Progenitor cell of endocrine pancreas (in vitro differentiated cells): Measurements from ENCODE around the gene PIH1D2. TPM values are rescaled to one million over a fixed set of nuclear protein-coding genes. Genes with fewer than 3 reads are reported as not detected.

Experiments used
- DNase-seq: peaks from one replicate; pipeline ENCODE4 v3.0.0; 2021; ENCODE audit warnings: low spot score; ENCODE audit not compliant: unreplicated experiment
- H3K27ac Mint-ChIP-seq: 2 replicates; pipeline ENCODE4 v1.8.0; 2021; ENCODE audit warnings: mild to moderate bottlenecking, moderate library complexity, mixed read lengths
- H3K27me3 Mint-ChIP-seq: 2 replicates; pipeline ENCODE4 v1.8.0; 2021; ENCODE audit warnings: mixed read lengths
- H3K36me3 Mint-ChIP-seq: 2 replicates; pipeline ENCODE4 v1.8.0; 2022; ENCODE audit warnings: mixed read lengths; ENCODE audit not compliant: insufficient read depth
- H3K4me1 Mint-ChIP-seq: 2 replicates; pipeline ENCODE4 v1.8.0; 2021; ENCODE audit warnings: low read depth, mixed read lengths
- H3K4me3 Mint-ChIP-seq: 2 replicates; pipeline ENCODE4 v1.8.0; 2021; ENCODE audit warnings: low read depth, mild to moderate bottlenecking, moderate library complexity, mixed read lengths
- H3K9me3 Mint-ChIP-seq: 2 replicates; pipeline ENCODE4 v1.8.0; 2021; ENCODE audit warnings: low read depth, mixed read lengths
- long read RNA-seq: library from polyadenylated mRNA; unstranded; transcript quantifications from one replicate; pipeline ENCODE4 v2.0.0, GENCODE V29; 2020
- total RNA-seq: library from RNA; stranded (reverse); gene quantifications from 2 replicates; pipeline ENCODE4 v1.2.1, GENCODE V29; 2021
- TF ChIP-seq, protein P1 (sequence below): fragments of 200-600 bp; sonication (generic); IDR thresholded peaks from one replicate; pipeline ENCODE4 v1.5.0; 2021; ENCODE audit warnings: antibody characterized with exemption, mild to moderate bottlenecking; ENCODE audit not compliant: unreplicated experiment

The PIH1D2 gene, protein sequence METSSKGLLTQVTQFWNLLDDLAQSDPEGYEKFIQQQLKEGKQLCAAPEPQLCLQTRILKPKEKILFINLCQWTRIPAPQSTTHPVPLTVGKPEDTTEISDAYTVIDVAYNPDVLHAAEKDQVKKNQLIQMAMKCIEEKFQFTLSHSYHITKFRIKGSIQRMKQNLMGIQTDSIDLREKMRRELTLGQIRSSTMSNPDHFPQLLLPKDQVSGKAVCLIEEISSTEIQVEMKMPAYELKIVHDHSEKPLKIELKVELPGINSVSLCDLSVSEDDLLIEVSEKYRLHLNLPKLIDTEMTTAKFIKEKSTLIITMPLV
- total RNA-seq, result 4.9 and 6.2 TPM in 2 replicates
- long read RNA-seq, partial matches to known transcripts, result 2 of 9 reads
- long read RNA-seq, other reads (novel, unspliced or antisense), result 3 of 9 reads

DNA sequence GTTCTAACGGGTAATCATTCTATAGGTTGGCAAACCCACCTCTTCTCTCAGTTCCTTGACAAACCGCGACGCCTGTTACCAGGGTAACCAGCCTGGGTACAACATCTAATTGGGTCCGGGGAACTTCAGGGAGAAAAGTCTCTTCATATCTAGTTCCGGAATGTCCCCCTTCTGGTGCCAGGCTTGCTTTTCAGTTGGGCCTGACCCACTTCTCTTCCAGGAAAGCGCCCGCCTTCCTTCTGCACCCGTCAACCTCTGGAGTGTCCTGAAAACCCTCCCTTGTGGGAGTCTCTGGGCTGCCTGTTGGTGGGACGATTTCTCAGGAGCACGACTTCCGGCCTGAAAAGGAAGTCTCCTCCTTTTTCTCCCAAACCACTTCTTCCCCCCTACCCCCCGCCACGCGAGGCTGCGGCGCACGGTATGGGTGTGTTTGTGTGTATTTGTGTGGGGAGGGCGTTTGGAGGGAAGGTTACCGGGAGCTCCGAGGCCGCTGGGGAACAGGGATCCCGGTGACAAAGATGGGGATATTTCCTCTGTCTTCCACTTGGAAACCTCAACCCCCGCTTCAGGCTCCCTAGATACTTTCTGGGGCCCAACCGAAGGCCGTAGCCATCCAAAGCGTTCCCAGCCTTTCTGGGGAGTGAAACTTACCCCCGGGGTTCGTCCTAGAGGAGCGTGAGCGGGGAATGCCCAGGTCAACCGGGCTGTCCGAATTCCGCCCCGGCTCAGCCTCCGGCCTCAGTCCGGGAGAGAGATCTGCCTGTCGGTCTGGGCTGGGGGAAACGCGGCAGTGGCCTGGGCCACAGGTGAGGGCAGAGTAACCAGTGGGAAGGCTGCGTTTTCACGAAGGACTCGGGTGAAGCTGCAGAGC is at the start of gene PIH1D2, which contains the start of gene NKAPD1:
Gene PIH1D2, minus strand, starts transcription at position 77 of the 871 bp plus-strand sequence. CDS start 843 bp downstream, outside the sequence.
Gene NKAPD1, plus strand, starts transcription at position 359 of the 871 bp plus-strand sequence. CDS start 1,276 bp downstream, outside the sequence.
- peak within 1 kb of the TSS; percentile 94 for H3K4me3 Mint-ChIP-seq
- H3K27ac Mint-ChIP-seq, result peak within 1 kb of the TSS; percentile 99
- H3K4me1 Mint-ChIP-seq, result peaks cover 19% of the 10 kb centered on the region
- H3K27me3 Mint-ChIP-seq, result no peaks in the 10 kb centered on the region
- H3K36me3 Mint-ChIP-seq, result peaks cover 5% of the 10 kb centered on the region
- no peaks in the 10 kb centered on the region for H3K9me3 Mint-ChIP-seq
- TF ChIP-seq, protein P1, sequence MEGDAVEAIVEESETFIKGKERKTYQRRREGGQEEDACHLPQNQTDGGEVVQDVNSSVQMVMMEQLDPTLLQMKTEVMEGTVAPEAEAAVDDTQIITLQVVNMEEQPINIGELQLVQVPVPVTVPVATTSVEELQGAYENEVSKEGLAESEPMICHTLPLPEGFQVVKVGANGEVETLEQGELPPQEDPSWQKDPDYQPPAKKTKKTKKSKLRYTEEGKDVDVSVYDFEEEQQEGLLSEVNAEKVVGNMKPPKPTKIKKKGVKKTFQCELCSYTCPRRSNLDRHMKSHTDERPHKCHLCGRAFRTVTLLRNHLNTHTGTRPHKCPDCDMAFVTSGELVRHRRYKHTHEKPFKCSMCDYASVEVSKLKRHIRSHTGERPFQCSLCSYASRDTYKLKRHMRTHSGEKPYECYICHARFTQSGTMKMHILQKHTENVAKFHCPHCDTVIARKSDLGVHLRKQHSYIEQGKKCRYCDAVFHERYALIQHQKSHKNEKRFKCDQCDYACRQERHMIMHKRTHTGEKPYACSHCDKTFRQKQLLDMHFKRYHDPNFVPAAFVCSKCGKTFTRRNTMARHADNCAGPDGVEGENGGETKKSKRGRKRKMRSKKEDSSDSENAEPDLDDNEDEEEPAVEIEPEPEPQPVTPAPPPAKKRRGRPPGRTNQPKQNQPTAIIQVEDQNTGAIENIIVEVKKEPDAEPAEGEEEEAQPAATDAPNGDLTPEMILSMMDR, result no peak
- peak; percentile 47 for DNase-seq

DNA sequence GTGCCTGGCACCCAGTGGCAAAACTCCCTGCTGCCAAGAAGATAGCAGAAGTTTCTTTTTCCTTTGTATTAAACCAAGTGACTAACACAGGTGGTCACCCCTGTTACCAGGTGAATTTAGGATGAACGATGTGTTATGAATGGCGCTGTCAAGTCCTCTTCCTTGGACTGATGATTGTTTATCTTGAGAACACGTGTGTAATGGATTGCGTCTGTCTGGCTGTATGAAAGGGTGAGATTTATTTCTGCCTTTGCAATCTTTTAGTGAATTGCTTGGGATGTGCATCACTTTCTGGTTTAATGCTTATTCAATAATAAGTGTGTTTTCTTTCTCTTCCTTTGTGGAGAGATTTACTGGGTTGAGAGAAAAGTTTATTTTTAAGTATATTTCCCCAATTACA is 49.3 kb upstream of the PIH1D2 start:
- no peak for DNase-seq
- H3K27me3 Mint-ChIP-seq, result no peaks in the 10 kb centered on the region
- TF ChIP-seq, protein P1, result no peak
- H3K4me3 Mint-ChIP-seq, result no peak overlapping the region
- H3K27ac Mint-ChIP-seq, result no peak overlapping the region
- H3K36me3 Mint-ChIP-seq, result no peaks in the 10 kb centered on the region
- H3K4me1 Mint-ChIP-seq, result no peaks in the 10 kb centered on the region
- no peaks in the 10 kb centered on the region for H3K9me3 Mint-ChIP-seq

DNA sequence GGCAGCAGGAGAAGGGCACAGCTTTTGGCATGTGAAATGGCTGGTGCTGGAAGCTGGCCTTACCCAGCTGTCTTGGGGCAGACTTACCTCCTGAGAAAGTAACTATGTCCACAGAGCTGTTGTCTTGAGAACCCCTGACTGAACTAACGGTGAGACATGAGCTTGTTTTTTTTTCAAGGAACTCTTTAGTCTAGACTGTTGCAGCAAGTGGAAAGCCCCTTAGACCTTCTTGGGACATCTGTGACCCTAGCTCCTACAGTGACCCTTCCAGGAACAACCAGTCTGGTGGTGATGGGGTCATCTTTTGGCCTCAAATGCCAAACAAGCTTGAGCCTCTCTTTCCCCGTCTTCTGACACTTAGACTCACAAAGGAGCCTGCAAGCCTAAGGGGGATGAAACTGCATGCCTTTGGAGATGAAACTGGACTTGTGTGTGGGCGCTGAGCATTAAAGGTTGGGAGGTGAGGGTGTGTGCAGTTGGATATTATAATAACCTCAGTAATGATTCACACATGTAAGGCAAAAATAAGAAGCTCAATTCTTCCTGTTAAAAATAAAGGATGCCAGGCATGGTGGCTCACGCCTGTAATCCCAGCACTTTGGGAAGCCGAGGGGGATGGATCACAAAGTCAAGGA is 48.3 kb upstream of the PIH1D2 start:
- Mint-ChIP-seq H3K4me1 (no peaks in the 10 kb centered on the region), H3K27ac (no peak overlapping the region), H3K36me3 (no peaks in the 10 kb centered on the region), H3K9me3 (no peaks in the 10 kb centered on the region), H3K4me3 (no peak overlapping the region), H3K27me3 (no peaks in the 10 kb centered on the region)
- DNase-seq, result no peak
- TF ChIP-seq, protein P1, result no peak

DNA sequence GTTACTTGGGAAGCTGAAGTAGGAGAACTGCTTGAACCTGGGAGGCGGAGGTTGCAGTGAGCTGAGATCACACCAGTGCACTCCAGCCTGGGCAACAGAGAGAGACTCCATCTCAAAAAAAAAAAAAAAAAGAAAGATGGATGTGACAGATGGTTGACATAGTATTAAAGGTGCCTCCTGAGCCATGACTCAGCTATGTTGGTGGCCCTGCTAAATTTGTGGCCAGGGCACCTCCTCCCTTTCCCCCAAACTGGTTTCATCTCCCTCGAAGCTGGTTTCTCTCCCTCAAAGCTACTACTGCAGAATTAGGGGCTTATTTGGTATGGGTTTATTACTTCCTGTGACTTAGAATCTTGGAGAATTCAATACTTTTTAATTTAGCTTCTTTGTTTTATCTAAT is 44.4 kb upstream of the PIH1D2 start:
- H3K27ac Mint-ChIP-seq, result no peak overlapping the region
- no peaks in the 10 kb centered on the region for H3K4me1 Mint-ChIP-seq
- no peak overlapping the region for H3K4me3 Mint-ChIP-seq
- TF ChIP-seq, protein P1, result no peak
- H3K27me3 Mint-ChIP-seq, result no peaks in the 10 kb centered on the region
- DNase-seq, result no peak
- no peaks in the 10 kb centered on the region for H3K9me3 Mint-ChIP-seq
- H3K36me3 Mint-ChIP-seq, result no peaks in the 10 kb centered on the region

DNA sequence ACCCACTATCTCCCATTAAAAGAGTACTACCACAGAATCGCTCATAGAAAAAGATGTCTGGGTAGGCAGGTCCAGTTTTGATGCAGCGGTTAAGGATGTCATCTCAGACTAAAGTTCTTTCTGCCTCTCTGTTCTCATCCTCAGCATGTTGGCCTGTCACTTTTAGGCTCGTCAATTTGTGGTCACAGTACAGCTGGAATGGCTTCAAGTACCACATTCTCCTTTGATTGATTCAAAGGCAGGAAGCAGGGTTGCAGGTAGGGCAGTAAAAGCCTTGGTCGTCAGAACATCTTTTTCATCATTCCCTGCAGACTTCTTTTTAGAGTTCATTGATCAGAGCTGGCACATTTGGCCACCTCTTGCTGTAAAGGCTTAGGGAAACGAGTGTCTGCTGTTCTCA is 41.6 kb upstream of the PIH1D2 start:
- Mint-ChIP-seq H3K4me3 (no peak overlapping the region), H3K27me3 (no peaks in the 10 kb centered on the region), H3K36me3 (peaks cover 2% of the 10 kb centered on the region), H3K27ac (no peak overlapping the region), H3K9me3 (peaks cover 6% of the 10 kb centered on the region), H3K4me1 (no peaks in the 10 kb centered on the region)
- TF ChIP-seq, protein P1, result no peak
- DNase-seq, result no peak
